22Rv1 (cell line): ENCODE measurements around the gene KIF1C.

Experiments used
- CTCF ChIP-seq: fragments of 450-650 bp; IDR thresholded peaks from 2 replicates; pipeline ENCODE4 v1.5.1; 2017; ENCODE audit warnings: mild to moderate bottlenecking
- ZFX ChIP-seq: fragments of 450-650 bp; IDR thresholded peaks from 2 replicates; pipeline ENCODE4 v1.6.1; 2017; ENCODE audit warnings: antibody characterized with exemption, borderline replicate concordance

- TF ChIP-seq CTCF (no peak), ZFX (no peak)
Measured at GRCh38 chr17:4958102-4958501, 39.6 kb upstream of the KIF1C start.
